ENCODE results near the gene DNAJC8. TPM values are rescaled to one million over a fixed set of nuclear protein-coding genes. Genes with fewer than 3 reads are reported as not detected.

Gene DNAJC8
- polyA plus RNA-seq, 1 of the 3 experiments (the other 2 are of a cell fraction) = 50.9 TPM

DNA sequence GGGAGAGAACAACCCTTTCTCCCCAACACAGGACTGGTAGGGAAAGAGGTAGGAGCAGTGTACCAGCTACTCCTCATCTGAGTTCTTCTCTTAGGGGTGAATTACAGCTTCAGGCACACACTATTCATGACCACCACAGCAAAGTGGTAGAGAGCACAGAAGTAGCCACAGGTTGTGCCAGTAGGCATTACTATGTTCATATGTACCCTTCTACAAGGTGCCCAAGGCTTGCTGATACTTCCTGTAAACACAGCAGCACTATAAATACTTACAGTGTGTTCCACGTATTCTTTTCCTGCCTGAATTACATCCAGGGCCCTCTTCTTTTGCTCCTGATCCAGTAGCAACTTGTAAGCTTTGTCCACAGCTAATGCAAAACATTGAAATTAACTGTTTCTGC, 23.1 kb downstream of the DNAJC8 start:
- H3K9me3 ChIP-seq = no peaks in the 10 kb centered on the region
- H3K9ac ChIP-seq = no peak overlapping the region
- H4K20me1 ChIP-seq (ENCODE audit: insufficient read depth) = no peaks in the 10 kb centered on the region
- no peaks in the 10 kb centered on the region for H3K4me1 ChIP-seq (ENCODE audit: control insufficient read depth in 1 of 2, insufficient read depth in 2 of 2, low read depth in 1 of 2, low read length in 1 of 2)
- H2AFZ ChIP-seq (ENCODE audit: low read depth) = no peak overlapping the region
- H3K79me2 ChIP-seq (ENCODE audit: insufficient read depth) = no peaks in the 10 kb centered on the region; the same call in 1 of the 2 replicates
- 92% methylated on average over 1 of the region's 1 CpG for WGBS (ENCODE audit: low lambda C conversion rate)
- no peak overlapping the region for H3K4me3 ChIP-seq (ENCODE audit: low read depth in 2 of 2, low read length in 1 of 2)
- H3F3A ChIP-seq (replicated peaks; ENCODE audit: insufficient read depth) = peaks cover 22% of the 10 kb centered on the region
- DNase-seq = no peak
- no peak overlapping the region for H3K4me2 ChIP-seq
- H3K27me3 ChIP-seq (ENCODE audit: insufficient read depth) = no peaks in the 10 kb centered on the region
- no peak overlapping the region for H3K27ac ChIP-seq (ENCODE audit: low read depth in 2 of 2, low read length in 1 of 2)
- POLR2A ChIA-PET = no interaction called here
- TF ChIP-seq GABPA (IDR thresholded peaks at IDR 0.05; ENCODE audit: low read depth) = no peak
- TF ChIP-seq ELF1 (IDR thresholded peaks at IDR 0.05) = no peak
- TF ChIP-seq, protein P1, sequence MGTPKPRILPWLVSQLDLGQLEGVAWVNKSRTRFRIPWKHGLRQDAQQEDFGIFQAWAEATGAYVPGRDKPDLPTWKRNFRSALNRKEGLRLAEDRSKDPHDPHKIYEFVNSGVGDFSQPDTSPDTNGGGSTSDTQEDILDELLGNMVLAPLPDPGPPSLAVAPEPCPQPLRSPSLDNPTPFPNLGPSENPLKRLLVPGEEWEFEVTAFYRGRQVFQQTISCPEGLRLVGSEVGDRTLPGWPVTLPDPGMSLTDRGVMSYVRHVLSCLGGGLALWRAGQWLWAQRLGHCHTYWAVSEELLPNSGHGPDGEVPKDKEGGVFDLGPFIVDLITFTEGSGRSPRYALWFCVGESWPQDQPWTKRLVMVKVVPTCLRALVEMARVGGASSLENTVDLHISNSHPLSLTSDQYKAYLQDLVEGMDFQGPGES (IDR thresholded peaks at IDR 0.05; ENCODE audit: low read depth, low read length) = no peak
- TF ChIP-seq, protein P2, sequence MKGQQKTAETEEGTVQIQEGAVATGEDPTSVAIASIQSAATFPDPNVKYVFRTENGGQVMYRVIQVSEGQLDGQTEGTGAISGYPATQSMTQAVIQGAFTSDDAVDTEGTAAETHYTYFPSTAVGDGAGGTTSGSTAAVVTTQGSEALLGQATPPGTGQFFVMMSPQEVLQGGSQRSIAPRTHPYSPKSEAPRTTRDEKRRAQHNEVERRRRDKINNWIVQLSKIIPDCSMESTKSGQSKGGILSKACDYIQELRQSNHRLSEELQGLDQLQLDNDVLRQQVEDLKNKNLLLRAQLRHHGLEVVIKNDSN (IDR thresholded peaks at IDR 0.05; ENCODE audit: borderline replicate concordance, low read depth) = no peak
- peaks cover 49 to 62% of the 10 kb centered on the region in 2 experiments for H3K36me3 ChIP-seq (replicated peaks in 1 of 2; ENCODE audit: control insufficient read depth in 1 of 2, insufficient read depth in 2 of 2, low read length in 1 of 2)
- H3K9me2 ChIP-seq = no peaks in the 10 kb centered on the region
- CTCF ChIA-PET = interaction anchor here (0.7 to 3.7 kb wide), 21 partner anchors 8 to 353 kb away, joined by 3 to 59 read pairs (median 4); partner anchors contain the start of gene EYA3

- Histone ChIP-seq H3K4me1 (ENCODE audit: control insufficient read depth in 1 of 2, insufficient read depth in 2 of 2, low read depth in 1 of 2, low read length in 1 of 2) (no peaks in the 10 kb centered on the region), H3K9ac (no peak overlapping the region), H3K9me3 (no peaks in the 10 kb centered on the region), H3K4me3 (ENCODE audit: low read depth in 2 of 2, low read length in 1 of 2) (peak overlapping the region in 1 of 2 experiments; percentile 30; a peak in 1 of 4 replicates), H4K20me1 (ENCODE audit: insufficient read depth) (no peaks in the 10 kb centered on the region), H3K36me3 (replicated peaks in 1 of 2; ENCODE audit: control insufficient read depth in 1 of 2, insufficient read depth in 2 of 2, low read length in 1 of 2) (peaks cover 44 to 63% of the 10 kb centered on the region in 2 experiments), H3K4me2 (no peak overlapping the region), H3F3A (replicated peaks; ENCODE audit: insufficient read depth) (peaks cover 22% of the 10 kb centered on the region), H2AFZ (ENCODE audit: low read depth) (no peak overlapping the region), H3K27me3 (ENCODE audit: insufficient read depth) (no peaks in the 10 kb centered on the region), H3K79me2 (ENCODE audit: insufficient read depth) (no peaks in the 10 kb centered on the region; the same call in 1 of the 2 replicates), H3K27ac (ENCODE audit: low read depth in 2 of 2, low read length in 1 of 2) (no peak overlapping the region), H3K9me2 (no peaks in the 10 kb centered on the region)
- ChIA-PET POLR2A (interaction anchor here (0.5 kb wide), 1 partner anchor 111 kb away, joined by 5 read pairs; no protein-coding TSS in a partner anchor), CTCF (interaction anchor here (0.7 to 3.7 kb wide), 28 partner anchors 9 to 543 kb away, joined by 3 to 59 read pairs (median 4); partner anchors contain the start of gene EYA3)
- 57% methylated on average over 4 of the region's 4 CpGs for WGBS (ENCODE audit: low lambda C conversion rate)
- no peak for TF ChIP-seq FOXJ3 (CRISPR knock-in tag; IDR thresholded peaks at IDR 0.05)
- TF ChIP-seq, protein P3, sequence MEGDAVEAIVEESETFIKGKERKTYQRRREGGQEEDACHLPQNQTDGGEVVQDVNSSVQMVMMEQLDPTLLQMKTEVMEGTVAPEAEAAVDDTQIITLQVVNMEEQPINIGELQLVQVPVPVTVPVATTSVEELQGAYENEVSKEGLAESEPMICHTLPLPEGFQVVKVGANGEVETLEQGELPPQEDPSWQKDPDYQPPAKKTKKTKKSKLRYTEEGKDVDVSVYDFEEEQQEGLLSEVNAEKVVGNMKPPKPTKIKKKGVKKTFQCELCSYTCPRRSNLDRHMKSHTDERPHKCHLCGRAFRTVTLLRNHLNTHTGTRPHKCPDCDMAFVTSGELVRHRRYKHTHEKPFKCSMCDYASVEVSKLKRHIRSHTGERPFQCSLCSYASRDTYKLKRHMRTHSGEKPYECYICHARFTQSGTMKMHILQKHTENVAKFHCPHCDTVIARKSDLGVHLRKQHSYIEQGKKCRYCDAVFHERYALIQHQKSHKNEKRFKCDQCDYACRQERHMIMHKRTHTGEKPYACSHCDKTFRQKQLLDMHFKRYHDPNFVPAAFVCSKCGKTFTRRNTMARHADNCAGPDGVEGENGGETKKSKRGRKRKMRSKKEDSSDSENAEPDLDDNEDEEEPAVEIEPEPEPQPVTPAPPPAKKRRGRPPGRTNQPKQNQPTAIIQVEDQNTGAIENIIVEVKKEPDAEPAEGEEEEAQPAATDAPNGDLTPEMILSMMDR (IDR thresholded peaks at IDR 0.05) = peak; percentile 80
- TF ChIP-seq SMC3 (IDR thresholded peaks at IDR 0.05; ENCODE audit: low read depth, low read length) = peak; percentile 80
- peak; percentile 91 for TF ChIP-seq RAD21 (IDR thresholded peaks at IDR 0.05; ENCODE audit: low read length)
- peak; percentile 59 for DNase-seq
Measured at GRCh38 chr1:28208818-28209441, 23.9 kb downstream of the DNAJC8 start.
